Peyer's patch (tissue), 4 donors: ENCODE data around the gene PTTG1IP.

ENCODE experiments used
- POLR2A ChIP-seq, 2 donors: fragments of 450-650 bp; IDR thresholded peaks; one replicate each; pipeline ENCODE4 v1.5.1; 2017; ENCODE audit warnings: antibody characterized with exemption in 2 of 2, mild to moderate bottlenecking in 2 of 2, moderate library complexity in 2 of 2
- TF ChIP-seq, protein P1 (sequence below), 6 experiments: fragments of 450-650 bp in 4 of 6; fragments of 200-600 bp in 2 of 6; sonication (generic) in 1 of 6; IDR thresholded peaks; one replicate each; pipeline ENCODE4 v1.5.1; 2017 to 2019; ENCODE audit warnings: antibody characterized with exemption in 6 of 6, mild to moderate bottlenecking in 3 of 6, moderate library complexity in 1 of 6

DNA sequence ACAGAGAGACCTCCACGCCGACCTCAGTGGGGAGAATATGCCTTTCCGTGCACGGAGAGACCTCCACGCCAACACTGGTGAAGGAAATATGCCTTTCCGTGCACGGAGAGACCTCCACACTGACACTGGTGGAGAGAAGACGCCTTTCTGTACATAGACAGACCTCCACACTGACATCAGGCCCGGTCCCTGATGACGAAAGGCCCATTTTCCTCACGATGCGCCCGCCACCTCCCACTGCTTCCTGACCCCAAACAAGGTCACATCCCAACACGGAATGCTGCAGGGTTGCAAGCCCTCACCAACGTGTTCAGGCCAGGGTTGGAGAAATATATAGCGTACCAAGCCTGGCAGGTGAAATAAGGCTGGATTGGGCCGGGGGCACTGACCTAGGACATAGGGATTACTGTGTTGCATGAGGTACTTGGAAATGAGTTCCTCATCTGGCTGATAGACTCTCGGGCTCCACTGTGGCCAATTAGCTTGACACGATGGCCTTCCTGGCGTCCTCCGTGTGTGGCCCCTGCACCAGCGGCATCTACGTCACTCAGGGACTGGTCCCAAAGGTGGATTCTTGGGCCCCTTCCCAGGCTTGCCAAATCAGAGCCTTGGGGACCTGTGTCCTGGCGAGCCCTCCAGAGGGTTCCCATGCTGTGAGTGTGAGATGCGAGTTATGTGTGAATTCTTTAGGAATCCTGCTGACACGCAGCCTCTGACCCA is 39.1 kb downstream of the PTTG1IP start:
- no peak for TF ChIP-seq POLR2A (IDR thresholded peaks at IDR 0.05)
- TF ChIP-seq, protein P1, sequence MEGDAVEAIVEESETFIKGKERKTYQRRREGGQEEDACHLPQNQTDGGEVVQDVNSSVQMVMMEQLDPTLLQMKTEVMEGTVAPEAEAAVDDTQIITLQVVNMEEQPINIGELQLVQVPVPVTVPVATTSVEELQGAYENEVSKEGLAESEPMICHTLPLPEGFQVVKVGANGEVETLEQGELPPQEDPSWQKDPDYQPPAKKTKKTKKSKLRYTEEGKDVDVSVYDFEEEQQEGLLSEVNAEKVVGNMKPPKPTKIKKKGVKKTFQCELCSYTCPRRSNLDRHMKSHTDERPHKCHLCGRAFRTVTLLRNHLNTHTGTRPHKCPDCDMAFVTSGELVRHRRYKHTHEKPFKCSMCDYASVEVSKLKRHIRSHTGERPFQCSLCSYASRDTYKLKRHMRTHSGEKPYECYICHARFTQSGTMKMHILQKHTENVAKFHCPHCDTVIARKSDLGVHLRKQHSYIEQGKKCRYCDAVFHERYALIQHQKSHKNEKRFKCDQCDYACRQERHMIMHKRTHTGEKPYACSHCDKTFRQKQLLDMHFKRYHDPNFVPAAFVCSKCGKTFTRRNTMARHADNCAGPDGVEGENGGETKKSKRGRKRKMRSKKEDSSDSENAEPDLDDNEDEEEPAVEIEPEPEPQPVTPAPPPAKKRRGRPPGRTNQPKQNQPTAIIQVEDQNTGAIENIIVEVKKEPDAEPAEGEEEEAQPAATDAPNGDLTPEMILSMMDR (IDR thresholded peaks at IDR 0.05): no peak
